ENCODE data around the gene P2RY6. TPM values are rescaled to one million over a fixed set of nuclear protein-coding genes. Genes with fewer than 3 reads are reported as not detected.

P2RY6 gene
- total RNA-seq, 5 donors from 2014 or later (not counting 1 experiment from before 2014, with no cell fraction given) = 1.4 TPM; not detected in 4

- CTCF ChIA-PET = interaction anchor here in 1 of 2 donors (1.3 kb wide), 1 partner anchor 22 kb away, joined by 7 read pairs; no protein-coding TSS in a partner anchor
- Mint-ChIP-seq H3K4me1 (peaks cover 3 to 11% (median 3%) of the 10 kb centered on the region in 3 donors), H3K27ac (no peak overlapping the region), H3K9me3 (no peaks in the 10 kb centered on the region), H3K27me3 (peaks cover 0 to 4% of the 10 kb centered on the region in 2 donors), H3K4me3 (no peak overlapping the region), H3K36me3 (no peaks in the 10 kb centered on the region)
- Histone ChIP-seq H3K36me3 (ENCODE audit: control insufficient read depth in 2 of 2, extremely low read depth in 1 of 2, insufficient read depth in 1 of 2, low read length in 1 of 2) (no peaks in the 10 kb centered on the region), H3K4me1 (ENCODE audit: control insufficient read depth in 1 of 2, extremely low read depth in 1 of 2, insufficient read depth in 2 of 2, low read length in 2 of 2) (peaks cover 0 to 12% of the 10 kb centered on the region in 2 experiments), H3K27ac (ENCODE audit: low read length) (no peak overlapping the region), H3K27me3 (replicated peaks in 1 of 2; ENCODE audit: control insufficient read depth in 2 of 2, extremely low read depth in 1 of 2, insufficient read depth in 2 of 2, low read length in 1 of 2) (peaks cover 0 to 24% of the 10 kb centered on the region in 2 experiments), H3K4me3 (ENCODE audit: control insufficient read depth in 1 of 2, extremely low read depth in 1 of 2, low read length in 1 of 2) (no peak overlapping the region), H3K9me3 (no peaks in the 10 kb centered on the region)
- WGBS (ENCODE audit: insufficient coverage) = 22% methylated on average over 1 of the region's 1 CpG
- DNase-seq = no peak
- ATAC-seq (replicated peaks in 1 of 4) = no peak
- POLR2A ChIA-PET = no interaction called here
Measured at GRCh38 chr11:73313652-73314051, 41.5 kb downstream of the P2RY6 start.

- H3K27me3 Mint-ChIP-seq = peaks cover 0 to 4% of the 10 kb centered on the region in 2 donors
- ChIA-PET POLR2A (no interaction called here), CTCF (interaction anchor here (0.5 to 0.6 kb wide), 2 partner anchors 23 to 334 kb away, joined by 3 to 13 read pairs; no protein-coding TSS in a partner anchor)
- peaks cover 0 to 21% of the 10 kb centered on the region in 2 experiments for H3K27me3 ChIP-seq (replicated peaks in 1 of 2; ENCODE audit: control insufficient read depth in 2 of 2, extremely low read depth in 1 of 2, insufficient read depth in 2 of 2, low read length in 1 of 2)
- no peaks in the 10 kb centered on the region for H3K9me3 ChIP-seq
- DNase-seq (no peak), ATAC-seq (replicated peaks in 1 of 4) (no peak)
- no peak overlapping the region for H3K4me3 ChIP-seq (ENCODE audit: control insufficient read depth in 1 of 2, extremely low read depth in 1 of 2, low read length in 1 of 2)
- no peak overlapping the region for H3K4me3 Mint-ChIP-seq
- H3K27ac Mint-ChIP-seq = no peak overlapping the region
- WGBS (ENCODE audit: insufficient coverage) = 71% methylated on average over 6 of the region's 11 CpGs
- H3K36me3 Mint-ChIP-seq = no peaks in the 10 kb centered on the region
- H3K9me3 Mint-ChIP-seq = no peaks in the 10 kb centered on the region
- no peak overlapping the region for H3K27ac ChIP-seq (ENCODE audit: low read length)
- peaks cover 0 to 5% of the 10 kb centered on the region in 2 experiments for H3K4me1 ChIP-seq (ENCODE audit: control insufficient read depth in 1 of 2, extremely low read depth in 1 of 2, insufficient read depth in 2 of 2, low read length in 2 of 2)
- H3K4me1 Mint-ChIP-seq = peaks cover 3 to 11% (median 3%) of the 10 kb centered on the region in 3 donors
- H3K36me3 ChIP-seq (ENCODE audit: control insufficient read depth in 2 of 2, extremely low read depth in 1 of 2, insufficient read depth in 1 of 2, low read length in 1 of 2) = no peaks in the 10 kb centered on the region
Measured at GRCh38 chr11:73314117-73314961, 42.2 kb downstream of the P2RY6 start.

- ChIA-PET CTCF (interaction anchor here in 1 of 2 donors (0.6 kb wide), 1 partner anchor 333 kb away, joined by 3 read pairs; no protein-coding TSS in a partner anchor), POLR2A (no interaction called here)
- Mint-ChIP-seq H3K4me3 (no peak overlapping the region), H3K27ac (no peak overlapping the region), H3K27me3 (peaks cover 0 to 4% of the 10 kb centered on the region in 2 donors), H3K36me3 (no peaks in the 10 kb centered on the region), H3K9me3 (no peaks in the 10 kb centered on the region), H3K4me1 (peaks cover 3 to 11% (median 3%) of the 10 kb centered on the region in 3 donors)
- no peak for DNase-seq
- Histone ChIP-seq H3K27ac (ENCODE audit: low read length) (no peak overlapping the region), H3K9me3 (no peaks in the 10 kb centered on the region), H3K27me3 (replicated peaks in 1 of 2; ENCODE audit: control insufficient read depth in 2 of 2, extremely low read depth in 1 of 2, insufficient read depth in 2 of 2, low read length in 1 of 2) (peaks cover 0 to 18% of the 10 kb centered on the region in 2 experiments), H3K4me1 (ENCODE audit: control insufficient read depth in 1 of 2, extremely low read depth in 1 of 2, insufficient read depth in 2 of 2, low read length in 2 of 2) (peaks cover 0 to 5% of the 10 kb centered on the region in 2 experiments), H3K36me3 (ENCODE audit: control insufficient read depth in 2 of 2, extremely low read depth in 1 of 2, insufficient read depth in 1 of 2, low read length in 1 of 2) (no peaks in the 10 kb centered on the region), H3K4me3 (ENCODE audit: control insufficient read depth in 1 of 2, extremely low read depth in 1 of 2, low read length in 1 of 2) (no peak overlapping the region)
- 62% methylated on average over 1 of the region's 9 CpGs for WGBS (ENCODE audit: insufficient coverage)
- ATAC-seq (replicated peaks in 1 of 4) = no peak
Measured at GRCh38 chr11:73315293-73316020, 43.3 kb downstream of the P2RY6 start.

DNA sequence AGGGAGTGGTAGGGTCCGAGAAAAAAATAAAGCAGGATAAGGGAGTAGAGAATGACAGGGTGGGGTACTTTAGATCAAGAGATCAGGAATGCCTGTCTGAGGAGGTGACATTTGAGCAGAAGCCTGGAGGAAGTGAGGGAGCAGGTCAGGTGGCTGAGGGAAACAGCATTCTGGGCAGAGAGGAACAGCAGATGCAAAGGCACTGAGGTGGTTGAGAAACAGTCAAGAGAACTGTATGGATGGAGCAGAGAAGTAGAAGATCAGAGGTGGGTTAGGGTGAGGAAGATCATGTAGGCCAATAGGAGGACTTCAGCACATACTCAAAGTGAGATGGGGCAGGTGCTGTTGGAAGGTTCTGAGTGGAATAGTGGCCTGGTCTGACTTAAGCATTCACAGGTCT lies 44.3 kb downstream of the P2RY6 start:
- POLR2A ChIA-PET = no interaction called here
- no peak for DNase-seq
- H3K27me3 Mint-ChIP-seq = peaks cover 0 to 4% of the 10 kb centered on the region in 2 donors
- Histone ChIP-seq H3K36me3 (ENCODE audit: control insufficient read depth in 2 of 2, extremely low read depth in 1 of 2, insufficient read depth in 1 of 2, low read length in 1 of 2) (no peaks in the 10 kb centered on the region), H3K4me1 (ENCODE audit: control insufficient read depth in 1 of 2, extremely low read depth in 1 of 2, insufficient read depth in 2 of 2, low read length in 2 of 2) (peaks cover 0 to 5% of the 10 kb centered on the region in 2 experiments), H3K9me3 (no peaks in the 10 kb centered on the region), H3K4me3 (ENCODE audit: control insufficient read depth in 1 of 2, extremely low read depth in 1 of 2, low read length in 1 of 2) (no peak overlapping the region), H3K27me3 (replicated peaks in 1 of 2; ENCODE audit: control insufficient read depth in 2 of 2, extremely low read depth in 1 of 2, insufficient read depth in 2 of 2, low read length in 1 of 2) (peaks cover 0 to 20% of the 10 kb centered on the region in 2 experiments), H3K27ac (ENCODE audit: low read length) (no peak overlapping the region)
- no peaks in the 10 kb centered on the region for H3K36me3 Mint-ChIP-seq
- ATAC-seq (replicated peaks in 1 of 4) = no peak
- H3K9me3 Mint-ChIP-seq = no peaks in the 10 kb centered on the region
- peaks cover 4 to 12% (median 4%) of the 10 kb centered on the region in 3 donors for H3K4me1 Mint-ChIP-seq
- no peak overlapping the region for H3K4me3 Mint-ChIP-seq
- 100% methylated on average over 1 of the region's 1 CpG for WGBS (ENCODE audit: insufficient coverage)
- no peak overlapping the region for H3K27ac Mint-ChIP-seq
- CTCF ChIA-PET = no interaction called here

GRCh38 chr11:73317373-73317772 lies 45.2 kb downstream of the P2RY6 start:
- 88% methylated on average over 3 of the region's 4 CpGs for WGBS (ENCODE audit: insufficient coverage)
- CTCF ChIA-PET = interaction anchor here in 1 of 2 donors (0.9 kb wide), 1 partner anchor 10 kb away, joined by 5 read pairs; no protein-coding TSS in a partner anchor
- Mint-ChIP-seq H3K9me3 (no peaks in the 10 kb centered on the region), H3K4me3 (no peak overlapping the region), H3K36me3 (no peaks in the 10 kb centered on the region), H3K27ac (no peak overlapping the region), H3K27me3 (peaks cover 0 to 4% of the 10 kb centered on the region in 2 donors), H3K4me1 (peaks cover 12 to 17% (median 13%) of the 10 kb centered on the region in 3 donors)
- Histone ChIP-seq H3K4me1 (ENCODE audit: control insufficient read depth in 1 of 2, extremely low read depth in 1 of 2, insufficient read depth in 2 of 2, low read length in 2 of 2) (peaks cover 0 to 12% of the 10 kb centered on the region in 2 experiments), H3K9me3 (no peaks in the 10 kb centered on the region), H3K27me3 (replicated peaks in 1 of 2; ENCODE audit: control insufficient read depth in 2 of 2, extremely low read depth in 1 of 2, insufficient read depth in 2 of 2, low read length in 1 of 2) (peaks cover 0 to 27% of the 10 kb centered on the region in 2 experiments), H3K27ac (ENCODE audit: low read length) (no peak overlapping the region), H3K36me3 (ENCODE audit: control insufficient read depth in 2 of 2, extremely low read depth in 1 of 2, insufficient read depth in 1 of 2, low read length in 1 of 2) (no peaks in the 10 kb centered on the region), H3K4me3 (ENCODE audit: control insufficient read depth in 1 of 2, extremely low read depth in 1 of 2, low read length in 1 of 2) (no peak overlapping the region)
- ATAC-seq (replicated peaks in 1 of 4) = no peak
- DNase-seq = no peak
- POLR2A ChIA-PET = no interaction called here

GRCh38 chr11:73317803-73318202 lies 45.7 kb downstream of the P2RY6 start:
- 82% methylated on average over 3 of the region's 3 CpGs for WGBS (ENCODE audit: insufficient coverage)
- Histone ChIP-seq H3K36me3 (ENCODE audit: control insufficient read depth in 2 of 2, extremely low read depth in 1 of 2, insufficient read depth in 1 of 2, low read length in 1 of 2) (no peaks in the 10 kb centered on the region), H3K27me3 (replicated peaks in 1 of 2; ENCODE audit: control insufficient read depth in 2 of 2, extremely low read depth in 1 of 2, insufficient read depth in 2 of 2, low read length in 1 of 2) (peaks cover 0 to 27% of the 10 kb centered on the region in 2 experiments), H3K27ac (ENCODE audit: low read length) (no peak overlapping the region), H3K4me3 (ENCODE audit: control insufficient read depth in 1 of 2, extremely low read depth in 1 of 2, low read length in 1 of 2) (no peak overlapping the region), H3K4me1 (ENCODE audit: control insufficient read depth in 1 of 2, extremely low read depth in 1 of 2, insufficient read depth in 2 of 2, low read length in 2 of 2) (peaks cover 0 to 12% of the 10 kb centered on the region in 2 experiments), H3K9me3 (no peaks in the 10 kb centered on the region)
- H3K27ac Mint-ChIP-seq = no peak overlapping the region
- H3K4me1 Mint-ChIP-seq = peaks cover 12 to 17% (median 13%) of the 10 kb centered on the region in 3 donors
- no peak overlapping the region for H3K4me3 Mint-ChIP-seq
- peaks cover 0 to 4% of the 10 kb centered on the region in 2 donors for H3K27me3 Mint-ChIP-seq
- no peaks in the 10 kb centered on the region for H3K36me3 Mint-ChIP-seq
- ATAC-seq (replicated peaks in 1 of 4) = no peak
- no peak for DNase-seq
- ChIA-PET POLR2A (no interaction called here), CTCF (interaction anchor here (0.6 to 0.9 kb wide), 2 partner anchors 10 to 11 kb away, joined by 5 read pairs; no protein-coding TSS in a partner anchor)
- H3K9me3 Mint-ChIP-seq = no peaks in the 10 kb centered on the region

Data from T-cell (primary cell).